Activated CD4-positive, alpha-beta T cell treated with anti-CD3 and anti-CD28 coated beads for 24 hours (primary cell): Measurements from ENCODE around the gene UVRAG.

Experiments
- DNase-seq, 2 donors: peaks; one replicate each; pipeline ENCODE4 v3.0.0-alpha.2; 2020; ENCODE audit warnings: low read depth in 2 of 2

UVRAG gene

DNA sequence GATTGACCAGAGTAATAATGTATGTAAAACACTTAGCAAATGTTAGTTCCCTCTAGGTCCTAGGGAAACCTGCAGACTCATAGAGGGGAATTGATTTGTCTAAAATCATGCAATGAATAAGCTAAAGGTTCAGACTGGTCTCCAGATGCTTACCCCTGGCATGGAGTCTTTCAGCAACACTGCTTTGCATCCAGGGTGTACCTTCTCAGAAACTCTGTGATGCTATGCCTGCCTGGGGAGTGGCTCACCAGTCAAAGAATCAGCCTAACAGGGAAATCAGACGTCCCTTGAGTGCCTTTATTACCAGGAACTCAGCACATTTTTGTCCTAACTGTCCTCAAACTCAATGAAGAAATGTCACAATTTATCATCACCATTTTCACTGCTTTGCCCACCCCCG is 5.9 kb upstream of the UVRAG start:
- no peak for DNase-seq

DNA sequence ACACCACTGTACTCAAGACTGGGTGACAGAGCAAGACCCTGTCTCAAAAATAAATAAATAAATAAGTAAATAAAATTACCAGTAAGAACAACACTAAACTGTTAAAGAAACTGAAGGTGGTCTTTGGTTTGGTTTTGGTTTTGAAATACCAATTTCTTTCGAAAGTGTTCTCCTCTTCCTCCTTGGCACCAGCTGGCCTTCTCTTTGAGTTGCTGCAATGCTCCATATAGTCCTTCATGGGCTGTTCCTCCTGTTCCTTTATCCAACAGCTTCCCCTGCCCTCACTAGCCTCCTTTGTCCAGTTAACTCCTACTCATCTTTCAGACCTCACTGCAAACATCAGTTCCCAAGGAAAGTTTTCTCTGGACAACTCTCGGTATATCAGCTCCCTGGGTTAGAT is 5.0 kb upstream of the UVRAG start:
- no peak for DNase-seq

DNA sequence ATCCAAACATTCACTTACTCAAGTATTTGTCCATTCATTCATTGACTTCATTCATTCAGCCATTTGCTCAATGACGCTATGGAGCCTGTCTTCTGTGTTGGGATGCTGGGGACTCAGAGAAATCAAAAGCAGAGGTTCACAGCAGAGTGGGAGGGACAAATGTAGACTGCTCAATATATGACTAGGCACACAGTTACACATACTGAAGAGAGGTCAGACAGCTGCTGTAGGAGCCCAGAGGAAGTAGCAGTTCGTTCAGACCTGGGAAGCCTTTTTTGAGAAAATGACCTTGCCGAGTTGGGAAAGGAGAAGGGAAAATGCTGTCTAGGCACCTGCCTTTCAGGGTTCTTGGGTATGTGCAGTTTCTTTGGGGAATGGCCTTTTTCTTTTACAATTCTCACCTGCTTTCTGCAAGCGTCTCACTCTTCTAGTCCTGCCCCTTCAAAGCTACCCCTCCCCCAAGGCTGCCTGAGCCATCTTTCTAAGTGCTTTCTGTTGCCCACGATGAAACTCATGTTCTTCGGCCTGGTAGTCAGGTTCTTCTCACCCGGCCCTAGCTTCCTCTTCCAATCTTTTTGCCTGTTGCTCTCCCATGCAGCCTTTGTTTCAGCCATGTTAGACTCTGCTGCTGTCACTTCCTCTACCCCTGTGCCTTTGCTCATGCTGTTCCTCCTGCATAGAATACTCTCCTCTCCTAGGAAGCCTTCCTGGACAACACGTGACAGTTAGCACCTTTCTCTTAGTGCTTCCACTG is 4.2 kb upstream of the UVRAG start:
- DNase-seq: no peak

DNA sequence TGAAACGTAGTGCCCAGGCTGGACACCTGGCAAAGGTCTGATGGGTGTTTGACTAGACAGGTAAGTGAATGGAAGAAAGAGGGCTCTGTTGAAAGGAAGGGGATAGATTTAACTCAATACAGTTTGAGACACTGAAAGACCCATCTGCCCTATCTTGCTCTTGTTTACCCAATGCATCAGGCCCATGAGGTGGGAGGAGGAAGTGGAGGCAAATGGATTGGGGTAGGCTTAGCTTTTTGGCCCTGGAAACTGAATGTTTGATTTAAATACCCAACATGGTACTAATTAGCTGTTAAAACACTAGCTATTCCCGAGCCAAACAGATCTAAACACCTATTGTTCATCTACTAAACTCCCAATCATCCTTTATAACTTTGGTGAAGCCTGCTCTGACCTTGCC is 3.5 kb upstream of the UVRAG start:
- DNase-seq: no peak

DNA sequence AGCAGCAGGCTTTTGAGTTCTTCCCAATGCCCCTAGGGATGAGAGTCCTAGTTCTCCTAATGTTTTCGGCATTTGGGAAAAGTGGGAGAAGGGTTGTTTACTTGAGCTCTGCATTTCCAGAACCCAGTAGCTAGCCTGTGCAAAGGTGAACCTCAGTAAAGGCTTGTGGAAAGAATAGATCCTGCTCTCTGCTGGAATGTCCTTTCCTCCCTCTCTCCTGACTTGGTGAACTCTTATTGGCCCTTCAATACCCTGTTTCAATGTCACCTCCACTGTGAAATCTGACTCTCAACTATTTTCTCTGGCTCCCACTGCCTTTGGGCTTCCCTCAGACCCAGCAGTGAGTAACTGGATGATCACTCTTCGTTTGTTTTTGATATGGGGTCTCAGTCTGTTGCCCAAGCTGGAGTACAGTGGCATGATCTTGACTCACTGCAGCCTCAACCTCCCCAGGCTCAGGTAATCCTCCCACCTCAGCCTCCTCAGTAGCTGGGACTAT is 2.4 kb upstream of the UVRAG start:
- DNase-seq: no peak

DNA sequence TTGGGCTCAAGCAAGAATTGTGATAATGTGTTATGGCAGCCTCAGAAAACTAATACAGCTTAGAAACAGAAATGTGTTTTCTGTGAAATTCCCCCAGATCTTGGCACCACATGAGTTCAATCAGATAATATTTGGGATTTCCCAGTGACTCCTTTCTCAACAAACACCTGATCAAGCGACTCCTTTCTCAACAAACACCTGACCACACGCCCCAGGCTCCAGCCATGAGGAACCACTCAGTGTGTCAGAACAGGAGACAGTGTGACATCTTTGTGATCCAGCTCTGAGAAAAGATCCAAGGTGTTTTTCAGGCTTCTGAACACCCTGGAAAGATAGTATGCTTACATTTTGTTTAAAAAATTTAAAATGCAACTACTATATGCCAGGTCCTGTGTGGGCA is 1.9 kb upstream of the UVRAG start:
- no peak for DNase-seq

DNA sequence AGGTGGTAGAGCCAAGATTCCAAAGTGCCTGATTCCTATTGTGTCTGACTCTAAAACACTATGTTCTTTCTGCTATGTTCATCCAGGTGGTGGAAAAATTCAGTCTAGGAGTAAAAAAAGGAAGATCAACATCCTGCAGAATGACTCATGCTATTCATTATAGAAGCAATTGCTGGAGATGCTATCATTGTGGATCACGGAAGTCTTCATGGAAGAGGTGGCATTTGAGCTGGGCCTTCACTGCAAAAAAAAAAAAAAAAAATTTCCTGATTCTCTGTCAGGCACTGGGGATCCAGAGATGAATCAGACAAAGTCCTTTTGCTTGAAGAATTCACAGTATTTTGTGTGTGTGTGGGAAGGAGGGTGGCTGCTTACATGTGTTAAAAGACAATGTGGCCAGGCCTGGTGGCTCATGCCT is 1.4 kb upstream of the UVRAG start:
- DNase-seq: no peak

DNA sequence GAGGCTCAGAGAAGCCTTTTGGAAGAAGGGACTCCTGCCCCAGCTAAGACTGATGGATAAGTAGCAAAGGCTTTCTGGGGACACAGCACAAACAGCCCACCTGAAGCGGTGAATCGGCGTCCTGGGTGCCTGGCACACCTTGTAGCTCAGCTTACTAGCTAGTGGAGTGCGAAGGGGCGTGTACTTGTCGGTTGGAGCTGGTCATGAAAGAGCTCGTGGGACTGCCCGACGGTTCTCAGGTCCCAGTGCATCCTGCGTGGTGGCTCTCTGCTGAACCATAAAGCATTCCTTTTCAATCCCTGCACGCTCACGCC is 690 bp upstream of the UVRAG start:
- no peak for DNase-seq

DNA sequence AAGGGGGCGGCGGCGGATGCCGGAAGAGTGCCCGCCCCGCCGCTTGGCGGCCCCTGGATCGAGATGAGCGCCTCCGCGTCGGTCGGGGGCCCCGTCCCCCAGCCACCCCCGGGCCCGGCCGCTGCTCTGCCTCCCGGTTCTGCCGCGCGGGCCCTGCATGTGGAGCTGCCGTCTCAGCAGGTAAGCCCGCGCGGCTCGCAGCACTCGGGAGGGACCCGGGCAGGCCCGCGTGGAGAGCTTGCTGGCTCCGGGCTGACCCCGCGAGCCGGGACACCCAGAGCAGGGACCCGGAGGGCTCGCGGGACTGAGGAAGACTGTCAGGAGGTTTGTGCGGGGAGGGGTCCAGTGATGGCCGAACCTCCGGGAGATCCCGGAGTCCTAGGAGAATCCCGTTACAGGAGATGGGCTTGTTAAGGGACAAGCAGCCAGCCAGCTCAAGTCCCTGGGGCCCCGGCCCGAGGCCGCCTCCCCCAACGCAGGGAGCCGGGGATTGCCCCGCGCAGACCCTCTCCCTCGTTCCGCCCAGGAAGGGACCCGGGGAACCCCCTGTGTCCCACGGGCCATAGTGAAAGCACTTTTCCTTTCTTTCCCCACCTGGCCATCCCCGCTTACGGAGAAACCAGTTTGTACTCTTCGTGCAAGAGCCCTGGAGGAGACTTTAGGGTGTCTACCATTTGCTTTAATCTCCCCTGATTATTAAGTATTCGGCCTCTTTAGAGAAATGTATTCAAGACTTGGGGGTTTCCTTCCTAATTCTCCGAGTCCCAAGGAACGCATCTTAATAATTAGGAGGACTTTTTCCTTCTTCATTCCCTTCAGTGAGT is 547 bp downstream of the UVRAG start:
- DNase-seq: peak in 1 of 2 donors; percentile 39

DNA sequence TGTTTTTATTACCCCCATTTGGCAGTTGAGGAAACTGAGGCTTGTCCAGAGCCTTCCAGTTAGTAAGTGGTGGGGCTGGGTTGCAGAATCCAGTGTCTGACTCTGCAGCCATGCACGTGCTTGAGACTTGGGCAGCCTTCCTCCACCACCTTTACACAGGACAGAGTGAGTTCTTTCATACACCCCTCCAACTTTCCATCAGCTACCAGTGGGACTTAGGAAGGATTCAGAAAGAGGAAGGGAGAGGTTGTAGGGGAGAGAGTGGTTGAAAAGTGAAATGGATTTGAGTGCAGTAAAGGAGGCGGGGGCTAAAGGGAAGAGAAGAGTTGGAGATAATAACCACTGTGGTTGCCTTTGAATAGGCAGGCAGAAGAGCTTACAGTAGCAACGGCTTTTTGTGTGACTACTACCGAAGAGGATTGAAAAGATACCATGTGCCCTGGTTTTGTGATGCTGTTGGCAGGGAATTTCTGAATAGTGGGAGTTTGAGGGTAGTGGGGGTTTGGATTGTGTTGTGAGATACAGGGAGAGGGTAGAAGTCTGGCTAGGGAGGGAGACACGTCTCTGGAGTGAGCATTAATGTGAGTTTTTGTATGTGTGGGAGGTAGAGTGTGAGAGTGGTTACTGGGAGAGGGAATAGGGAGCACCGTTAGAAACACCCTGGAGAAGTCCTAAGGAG is 1.7 kb downstream of the UVRAG start:
- DNase-seq: no peak

DNA sequence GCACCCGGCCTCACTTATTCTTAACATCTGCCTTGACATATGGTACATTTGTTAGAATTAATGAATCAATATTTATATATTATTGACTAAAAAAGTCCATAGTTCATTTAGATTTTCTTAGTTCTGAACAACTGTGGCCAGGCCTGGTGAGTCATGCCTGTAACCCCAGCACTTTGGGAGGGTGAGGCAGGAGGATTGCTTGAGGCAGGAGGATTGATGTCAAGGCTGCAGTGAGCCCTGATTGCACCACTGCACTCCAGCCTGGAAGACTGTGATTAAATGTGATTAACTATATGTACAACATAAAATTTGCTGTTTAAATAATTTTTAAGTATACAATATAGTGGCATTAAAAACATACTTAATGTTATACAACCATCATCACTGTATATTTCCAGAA is 5.6 kb downstream of the UVRAG start:
- DNase-seq: no peak

DNA sequence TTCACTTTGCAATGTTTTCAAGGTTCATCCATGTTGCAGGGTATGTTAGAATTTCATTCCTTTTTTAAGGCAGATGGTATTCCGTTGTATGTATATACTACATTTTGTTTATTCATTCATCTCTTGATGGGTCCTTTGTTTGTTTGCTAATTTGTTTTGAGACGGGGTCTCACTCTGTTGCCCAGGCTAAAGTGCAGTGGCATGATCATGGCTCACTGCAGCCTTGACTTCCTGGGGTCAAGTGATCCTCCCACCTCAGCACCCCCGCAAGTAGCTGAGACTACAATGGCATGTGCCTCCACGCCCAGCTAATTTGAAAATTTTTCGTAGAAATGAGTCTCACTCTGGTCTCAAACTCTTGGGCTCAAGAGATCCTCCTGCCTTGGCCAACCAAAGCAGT is 6.2 kb downstream of the UVRAG start:
- DNase-seq: no peak

DNA sequence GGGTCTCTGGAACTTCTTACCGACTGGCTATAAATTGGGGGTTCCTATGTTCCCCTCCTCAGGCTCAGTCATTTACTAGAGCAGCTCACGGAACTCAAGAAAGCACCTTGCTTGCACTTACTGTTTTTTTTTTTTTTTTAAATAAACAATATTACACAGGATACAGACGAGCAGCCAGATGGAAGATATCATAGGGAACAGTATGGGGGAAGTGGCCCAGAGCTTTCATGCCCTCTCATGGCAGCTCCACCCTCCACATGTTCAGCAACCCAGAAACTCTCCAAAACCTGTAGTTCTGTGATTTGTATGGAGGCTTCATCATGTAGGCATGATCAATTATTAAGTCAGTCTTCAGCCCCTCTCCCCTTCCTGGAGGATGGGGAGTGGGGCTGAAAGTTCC is 7.5 kb downstream of the UVRAG start:
- DNase-seq: no peak

DNA sequence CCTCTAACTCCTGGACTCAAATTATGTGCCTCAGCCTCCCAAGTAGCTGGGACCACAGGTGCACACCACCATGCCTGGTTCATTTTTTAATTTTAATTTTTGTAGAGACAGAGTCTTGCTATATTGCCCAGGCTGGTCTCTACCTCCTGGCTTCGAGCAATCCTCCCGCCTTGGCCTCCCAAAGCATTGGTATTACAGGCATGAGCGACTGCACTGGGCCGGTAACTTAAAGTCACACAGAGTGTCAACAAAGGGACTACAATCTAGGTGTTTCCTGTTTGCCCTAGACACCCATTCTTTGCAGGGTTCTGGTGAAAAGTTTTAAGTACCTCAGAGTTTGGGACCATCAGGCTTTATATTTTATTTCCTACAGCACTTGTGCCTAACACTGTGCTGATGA is 8.4 kb downstream of the UVRAG start:
- DNase-seq: no peak

DNA sequence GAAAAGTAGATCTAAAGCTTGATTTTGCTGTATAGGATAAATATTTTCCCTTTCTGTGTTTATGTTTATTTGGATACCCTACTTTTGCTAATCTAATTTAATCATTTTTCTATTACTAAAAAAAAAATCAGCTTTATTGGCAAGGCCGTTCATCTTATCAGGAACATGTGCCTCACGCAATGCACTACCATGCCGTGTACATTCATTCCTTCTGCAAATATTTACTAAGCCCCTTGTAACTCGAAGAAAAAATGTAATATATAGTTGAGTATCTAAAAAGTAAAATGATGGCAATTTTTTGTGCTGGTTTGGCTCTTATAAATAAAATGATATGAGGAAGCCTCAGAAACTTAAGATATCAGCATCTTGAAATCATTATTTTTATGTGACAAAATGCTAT is 8.9 kb downstream of the UVRAG start:
- DNase-seq: no peak

DNA sequence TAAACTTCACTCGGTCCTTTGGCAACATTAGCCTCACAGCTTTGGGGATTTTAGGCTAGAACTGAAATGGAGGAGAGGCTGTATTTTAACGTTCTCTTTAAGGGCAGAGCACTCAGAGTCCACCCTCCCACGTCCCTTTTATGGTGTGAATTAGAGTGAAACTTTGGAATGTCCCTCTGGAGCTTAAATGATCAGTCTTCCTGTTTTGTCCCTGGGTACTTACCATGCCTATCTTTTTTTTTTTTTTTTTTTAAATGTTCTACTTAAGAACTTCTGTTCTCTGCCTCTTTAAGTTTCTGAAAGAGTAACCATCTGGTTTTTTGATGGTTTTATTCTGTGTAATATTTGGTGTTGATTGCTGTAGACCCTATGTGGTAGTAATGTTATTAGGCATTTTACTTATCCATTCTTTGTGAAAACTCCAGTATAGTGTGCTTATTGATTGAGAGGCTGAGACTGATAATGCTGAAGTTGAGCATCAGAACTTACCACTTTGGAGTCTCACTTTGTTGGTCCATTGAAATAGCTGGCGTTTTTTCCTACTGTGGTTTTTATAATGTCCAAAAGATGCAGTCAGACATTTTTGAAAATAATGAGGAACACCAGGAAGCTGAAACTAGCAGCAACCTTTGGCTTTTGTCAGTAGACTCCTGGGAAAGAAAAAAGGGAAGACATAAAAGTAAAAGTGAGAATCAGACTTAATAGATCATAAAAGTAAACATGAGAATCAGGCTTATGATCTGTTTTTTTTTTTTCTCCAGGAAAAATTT is 11.6 kb downstream of the UVRAG start:
- no peak for DNase-seq

DNA sequence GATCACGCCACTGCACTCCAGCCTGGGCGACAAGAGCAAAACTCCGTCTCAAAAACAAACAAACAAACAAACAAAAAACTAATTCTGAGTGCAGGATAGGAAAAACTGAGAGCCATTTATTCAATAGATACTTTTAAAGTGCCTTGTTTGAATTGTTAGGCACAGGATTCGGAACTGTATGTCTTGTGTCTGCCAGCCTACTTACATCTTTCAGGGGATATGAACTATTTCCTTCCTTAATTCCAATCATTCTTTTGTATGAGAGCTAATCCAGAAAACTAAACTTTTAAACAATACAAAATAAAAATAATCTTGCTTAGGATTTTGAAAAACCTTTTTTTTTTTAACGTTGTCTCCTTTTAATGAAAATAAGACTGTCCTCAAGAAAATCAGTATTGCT is 12.6 kb downstream of the UVRAG start:
- no peak for DNase-seq

DNA sequence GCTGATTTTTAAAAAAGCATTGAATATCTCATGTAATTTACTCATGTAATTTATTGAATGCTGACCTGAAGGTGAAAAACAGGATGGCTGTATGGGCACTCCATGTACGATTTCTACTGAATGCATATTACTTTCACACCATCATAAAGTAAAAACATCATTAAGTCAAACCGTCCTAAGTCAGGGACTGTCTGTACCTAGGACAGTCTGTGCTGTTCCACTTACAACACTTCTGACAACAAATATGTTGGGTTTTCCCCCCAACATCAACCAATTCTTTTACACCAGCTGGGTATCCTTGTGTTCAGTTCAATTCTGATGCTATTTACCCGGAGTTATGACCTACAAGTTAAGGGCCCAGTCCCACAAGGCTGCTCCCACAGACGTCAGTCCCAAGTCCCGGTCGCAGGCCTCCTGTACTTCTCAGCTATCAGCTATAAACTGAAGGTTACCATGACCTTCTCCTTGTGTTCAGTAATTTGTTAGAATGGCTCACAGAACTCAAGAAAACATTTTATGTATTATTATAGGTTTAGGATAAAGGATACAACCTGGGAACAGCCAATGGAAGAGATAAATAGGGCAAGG is 17.0 kb downstream of the UVRAG start:
- no peak for DNase-seq

DNA sequence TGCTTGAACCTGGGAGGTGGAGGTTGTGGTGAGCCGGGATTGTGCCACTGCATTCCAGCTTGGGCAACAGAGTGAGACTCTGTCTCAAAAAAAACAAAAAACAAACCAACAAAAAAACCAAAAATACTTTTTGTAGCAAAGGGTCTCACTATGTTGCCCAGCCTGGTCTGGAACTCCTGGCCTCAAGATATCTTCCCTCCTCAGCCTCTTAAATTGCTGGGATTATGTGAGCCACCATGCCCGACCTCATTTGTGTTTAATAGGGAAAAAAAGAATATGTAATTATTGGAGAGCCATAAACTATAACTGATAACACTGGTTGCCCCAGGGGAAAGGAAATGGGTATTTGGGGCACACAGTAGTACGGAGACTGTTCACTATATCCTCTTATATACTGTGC is 19.7 kb downstream of the UVRAG start:
- no peak for DNase-seq

DNA sequence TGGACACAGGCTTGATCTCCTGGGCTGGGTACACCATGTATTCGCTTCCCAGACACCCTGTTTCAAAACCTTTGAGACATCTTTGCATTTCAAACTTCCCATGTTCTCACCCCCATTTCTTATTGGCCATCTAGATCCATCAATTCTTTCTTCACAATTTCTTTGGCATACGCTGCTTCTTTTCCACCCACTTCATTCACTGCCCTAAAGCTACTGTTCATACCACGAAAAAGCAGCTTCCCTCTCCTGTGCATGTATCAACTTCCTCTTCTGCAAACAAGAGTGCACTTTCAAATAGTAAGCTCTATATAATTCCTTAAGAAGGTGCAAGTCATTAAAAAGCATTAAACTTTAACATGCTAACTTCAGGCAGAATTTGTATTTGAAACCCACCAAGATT is 21.4 kb downstream of the UVRAG start:
- DNase-seq: no peak

DNA sequence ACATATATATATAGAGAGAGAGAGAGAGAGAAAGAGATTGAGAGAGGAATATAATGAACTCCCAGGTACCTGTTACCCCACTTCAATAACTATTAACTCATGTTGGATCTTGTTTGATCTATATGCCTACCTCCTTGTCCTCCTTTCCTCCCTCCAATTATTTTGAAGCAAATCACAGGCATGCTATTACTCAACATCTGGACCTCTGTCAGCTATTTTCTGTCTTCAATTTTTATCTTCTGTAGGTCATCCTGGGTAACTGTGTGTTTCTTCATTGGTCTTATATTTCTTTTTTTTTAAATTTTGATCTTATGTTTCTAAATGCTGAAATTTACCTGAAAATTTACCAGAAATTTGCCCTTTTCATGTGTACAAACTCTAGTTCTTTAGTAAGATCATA is 24.8 kb downstream of the UVRAG start:
- DNase-seq: no peak

DNA sequence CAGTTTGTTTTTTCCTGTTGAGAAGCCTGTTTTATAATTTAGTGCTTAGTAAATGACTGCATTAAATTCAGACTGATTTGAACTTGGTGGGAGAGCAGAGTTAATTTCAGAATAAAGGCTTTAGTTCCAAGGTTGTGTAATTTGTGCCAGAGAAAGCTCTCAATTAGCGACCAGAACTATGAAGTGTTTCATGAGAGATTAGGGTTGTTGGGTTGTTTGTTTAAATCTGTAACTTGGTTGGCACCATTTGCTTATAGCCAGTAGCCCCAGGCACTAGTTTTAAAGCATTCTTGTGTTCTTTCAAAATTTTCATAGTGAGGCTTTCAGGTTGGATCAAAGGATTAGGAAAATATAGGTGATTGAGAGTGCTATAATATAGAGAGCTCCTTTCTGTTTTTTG is 25.5 kb downstream of the UVRAG start:
- no peak for DNase-seq
